Measurements from ENCODE around the gene CDC5L. TPM values are rescaled to one million over a fixed set of nuclear protein-coding genes. Genes with fewer than 3 reads are reported as not detected.

CDC5L gene
- total and polyA plus RNA-seq, 5 donors from 2014 or later: 15.9 to 22.4 (median 16.5) TPM

GRCh38 chr6:44404715-44405099 is 17.2 kb downstream of the CDC5L start:
- Histone ChIP-seq H3K27me3 (ENCODE audit: control insufficient read depth, insufficient read depth, low read length) (no peaks in the 10 kb centered on the region), H3K4me3 (ENCODE audit: low read depth, low read length) (no peak overlapping the region), H3K27ac (ENCODE audit: insufficient read depth, low read length, poor library complexity, severe bottlenecking) (no peak overlapping the region), H3K9me3 (ENCODE audit: control insufficient read depth in 2 of 2, low read length in 2 of 2) (no peaks in the 10 kb centered on the region), H3K4me1 (ENCODE audit: control insufficient read depth, insufficient read depth, low read length, poor library complexity, severe bottlenecking) (no peaks in the 10 kb centered on the region), H3K36me3 (ENCODE audit: control insufficient read depth, insufficient read depth, low read length) (peaks cover 86% of the 10 kb centered on the region)
- peaks cover 0 to 5% (median 0%) of the 10 kb centered on the region in 7 donors for H3K9me3 Mint-ChIP-seq
- peaks cover 66% of the 10 kb centered on the region for H3K36me3 Mint-ChIP-seq
- ATAC-seq (ENCODE audit: low read depth in 2 of 2) (no peak), DNase-seq (no peak)
- peaks cover 16 to 48% (median 38%) of the 10 kb centered on the region in 4 donors for H3K4me1 Mint-ChIP-seq
- H3K27ac Mint-ChIP-seq: no peak overlapping the region
- H3K27me3 Mint-ChIP-seq: peaks cover 4% of the 10 kb centered on the region
- H3K4me3 Mint-ChIP-seq: no peak overlapping the region

- Mint-ChIP-seq H3K27ac (no peak overlapping the region), H3K9me3 (peaks cover 0 to 5% (median 0%) of the 10 kb centered on the region in 7 donors), H3K4me3 (no peak overlapping the region), H3K4me1 (peaks cover 7 to 49% (median 31%) of the 10 kb centered on the region in 4 donors), H3K36me3 (peaks cover 73% of the 10 kb centered on the region), H3K27me3 (peaks cover 4% of the 10 kb centered on the region)
- no peak for DNase-seq
- H3K27ac ChIP-seq (ENCODE audit: insufficient read depth, low read length, poor library complexity, severe bottlenecking): no peak overlapping the region
- peaks cover 92% of the 10 kb centered on the region for H3K36me3 ChIP-seq (ENCODE audit: control insufficient read depth, insufficient read depth, low read length)
- no peak overlapping the region for H3K4me3 ChIP-seq (ENCODE audit: low read depth, low read length)
- no peaks in the 10 kb centered on the region for H3K27me3 ChIP-seq (ENCODE audit: control insufficient read depth, insufficient read depth, low read length)
- ATAC-seq (ENCODE audit: low read depth in 2 of 2): no peak
- peaks cover 0 to 3% of the 10 kb centered on the region in 2 experiments for H3K9me3 ChIP-seq (ENCODE audit: control insufficient read depth in 2 of 2, low read length in 2 of 2)
- H3K4me1 ChIP-seq (ENCODE audit: control insufficient read depth, insufficient read depth, low read length, poor library complexity, severe bottlenecking): no peaks in the 10 kb centered on the region
Observed at GRCh38 chr6:44407951-44408670, 20.6 kb downstream of the CDC5L start.

GRCh38 chr6:44409207-44409794 is 21.8 kb downstream of the CDC5L start:
- H3K4me1 Mint-ChIP-seq: peaks cover 7 to 48% (median 29%) of the 10 kb centered on the region in 4 donors
- peaks cover 0 to 5% (median 0%) of the 10 kb centered on the region in 7 donors for H3K9me3 Mint-ChIP-seq
- H3K27ac Mint-ChIP-seq: peak overlapping the region in 2 of 3 donors; percentile 26 to 62
- H3K27ac ChIP-seq (ENCODE audit: insufficient read depth, low read length, poor library complexity, severe bottlenecking): no peak overlapping the region
- H3K4me3 Mint-ChIP-seq: peak overlapping the region in 1 of 4 donors; percentile 5
- no peaks in the 10 kb centered on the region for H3K4me1 ChIP-seq (ENCODE audit: control insufficient read depth, insufficient read depth, low read length, poor library complexity, severe bottlenecking)
- no peak for DNase-seq
- H3K27me3 Mint-ChIP-seq: peaks cover 4% of the 10 kb centered on the region
- no peaks in the 10 kb centered on the region for H3K27me3 ChIP-seq (ENCODE audit: control insufficient read depth, insufficient read depth, low read length)
- H3K36me3 ChIP-seq (ENCODE audit: control insufficient read depth, insufficient read depth, low read length): peaks cover 91% of the 10 kb centered on the region
- peaks cover 70% of the 10 kb centered on the region for H3K36me3 Mint-ChIP-seq
- peaks cover 0 to 3% of the 10 kb centered on the region in 2 experiments for H3K9me3 ChIP-seq (ENCODE audit: control insufficient read depth in 2 of 2, low read length in 2 of 2)
- H3K4me3 ChIP-seq (ENCODE audit: low read depth, low read length): no peak overlapping the region
- ATAC-seq (ENCODE audit: low read depth in 2 of 2): no peak

GRCh38 chr6:44410363-44410762 is 22.9 kb downstream of the CDC5L start:
- H3K4me3 Mint-ChIP-seq: no peak overlapping the region
- DNase-seq: no peak

GRCh38 chr6:44411141-44411540 is 23.6 kb downstream of the CDC5L start:
- ATAC-seq (ENCODE audit: low read depth in 2 of 2): no peak
- peak overlapping the region in 1 of 4 donors; percentile 24 for H3K4me3 Mint-ChIP-seq
- H3K36me3 ChIP-seq (ENCODE audit: control insufficient read depth, insufficient read depth, low read length): peaks cover 85% of the 10 kb centered on the region
- no peak overlapping the region for H3K27ac ChIP-seq (ENCODE audit: insufficient read depth, low read length, poor library complexity, severe bottlenecking)
- H3K27me3 ChIP-seq (ENCODE audit: control insufficient read depth, insufficient read depth, low read length): no peaks in the 10 kb centered on the region
- peaks cover 79% of the 10 kb centered on the region for H3K36me3 Mint-ChIP-seq
- peaks cover 0 to 3% of the 10 kb centered on the region in 2 experiments for H3K9me3 ChIP-seq (ENCODE audit: control insufficient read depth in 2 of 2, low read length in 2 of 2)
- H3K27ac Mint-ChIP-seq: peak overlapping the region; percentile 43 to 76 (median 59)
- DNase-seq: no peak
- peaks cover 4% of the 10 kb centered on the region for H3K27me3 Mint-ChIP-seq
- H3K4me1 Mint-ChIP-seq: peaks cover 25 to 61% (median 41%) of the 10 kb centered on the region in 4 donors
- H3K9me3 Mint-ChIP-seq: peaks cover 0 to 5% (median 0%) of the 10 kb centered on the region in 7 donors
- H3K4me3 ChIP-seq (ENCODE audit: low read depth, low read length): no peak overlapping the region
- no peaks in the 10 kb centered on the region for H3K4me1 ChIP-seq (ENCODE audit: control insufficient read depth, insufficient read depth, low read length, poor library complexity, severe bottlenecking)

More at GRCh38 chr6:44410363-44410762, 22.9 kb downstream of the CDC5L start:
- H3K27me3 Mint-ChIP-seq: peaks cover 4% of the 10 kb centered on the region
- no peak for ATAC-seq (ENCODE audit: low read depth in 2 of 2)
- peaks cover 71% of the 10 kb centered on the region for H3K36me3 Mint-ChIP-seq
- H3K9me3 Mint-ChIP-seq: peaks cover 0 to 5% (median 0%) of the 10 kb centered on the region in 7 donors
- H3K27ac Mint-ChIP-seq: peak overlapping the region in 1 of 3 donors; percentile 16
- H3K36me3 ChIP-seq (ENCODE audit: control insufficient read depth, insufficient read depth, low read length): peaks cover 85% of the 10 kb centered on the region
- H3K4me3 ChIP-seq (ENCODE audit: low read depth, low read length): no peak overlapping the region
- peaks cover 0 to 3% of the 10 kb centered on the region in 2 experiments for H3K9me3 ChIP-seq (ENCODE audit: control insufficient read depth in 2 of 2, low read length in 2 of 2)
- H3K4me1 Mint-ChIP-seq: peaks cover 18 to 53% (median 36%) of the 10 kb centered on the region in 4 donors
- no peak overlapping the region for H3K27ac ChIP-seq (ENCODE audit: insufficient read depth, low read length, poor library complexity, severe bottlenecking)
- no peaks in the 10 kb centered on the region for H3K4me1 ChIP-seq (ENCODE audit: control insufficient read depth, insufficient read depth, low read length, poor library complexity, severe bottlenecking)
- H3K27me3 ChIP-seq (ENCODE audit: control insufficient read depth, insufficient read depth, low read length): no peaks in the 10 kb centered on the region

- ATAC-seq (ENCODE audit: low read depth in 2 of 2) (no peak), DNase-seq (peak in 1 of 3 donors; percentile 41)
- Mint-ChIP-seq H3K4me1 (peaks cover 30 to 50% (median 34%) of the 10 kb centered on the region in 4 donors), H3K27ac (peak overlapping the region in 1 of 3 donors; percentile 24), H3K27me3 (no peaks in the 10 kb centered on the region), H3K36me3 (peaks cover 64% of the 10 kb centered on the region), H3K9me3 (peaks cover 0 to 5% (median 0%) of the 10 kb centered on the region in 7 donors), H3K4me3 (no peak overlapping the region)
- H3K4me1 ChIP-seq (ENCODE audit: control insufficient read depth, insufficient read depth, low read length, poor library complexity, severe bottlenecking): no peaks in the 10 kb centered on the region
- no peak overlapping the region for H3K27ac ChIP-seq (ENCODE audit: insufficient read depth, low read length, poor library complexity, severe bottlenecking)
- H3K4me3 ChIP-seq (ENCODE audit: low read depth, low read length): no peak overlapping the region
- no peaks in the 10 kb centered on the region for H3K27me3 ChIP-seq (ENCODE audit: control insufficient read depth, insufficient read depth, low read length)
- no peaks in the 10 kb centered on the region for H3K9me3 ChIP-seq (ENCODE audit: control insufficient read depth in 2 of 2, low read length in 2 of 2)
- peaks cover 74% of the 10 kb centered on the region for H3K36me3 ChIP-seq (ENCODE audit: control insufficient read depth, insufficient read depth, low read length)
Observed at GRCh38 chr6:44415449-44415848, 27.9 kb downstream of the CDC5L start.

- Histone ChIP-seq H3K4me3 (ENCODE audit: low read depth, low read length) (no peak overlapping the region), H3K4me1 (ENCODE audit: control insufficient read depth, insufficient read depth, low read length, poor library complexity, severe bottlenecking) (no peaks in the 10 kb centered on the region), H3K9me3 (ENCODE audit: control insufficient read depth in 2 of 2, low read length in 2 of 2) (no peaks in the 10 kb centered on the region), H3K27ac (ENCODE audit: insufficient read depth, low read length, poor library complexity, severe bottlenecking) (no peak overlapping the region), H3K36me3 (ENCODE audit: control insufficient read depth, insufficient read depth, low read length) (peaks cover 76% of the 10 kb centered on the region), H3K27me3 (ENCODE audit: control insufficient read depth, insufficient read depth, low read length) (no peaks in the 10 kb centered on the region)
- peaks cover 63% of the 10 kb centered on the region for H3K36me3 Mint-ChIP-seq
- no peaks in the 10 kb centered on the region for H3K27me3 Mint-ChIP-seq
- ATAC-seq (ENCODE audit: low read depth in 2 of 2) (no peak), DNase-seq (no peak)
- H3K27ac Mint-ChIP-seq: peak overlapping the region in 1 of 3 donors; percentile 24
- no peak overlapping the region for H3K4me3 Mint-ChIP-seq
- H3K4me1 Mint-ChIP-seq: peaks cover 32 to 48% (median 35%) of the 10 kb centered on the region in 4 donors
- H3K9me3 Mint-ChIP-seq: peaks cover 0 to 4% (median 0%) of the 10 kb centered on the region in 7 donors
Observed at GRCh38 chr6:44415873-44416502, 28.5 kb downstream of the CDC5L start.

Measured in CD4-positive, CD25-positive, alpha-beta regulatory T cell (primary cell).